Measurements from ENCODE around the gene ARTN.

ARTN gene

GRCh38 chr1:43969746-43970466, 36.3 kb downstream of the ARTN start, which contains the start of gene DPH2:
TSS of gene DPH2 (plus strand) at chr1:43970010. CDS start at chr1:43970176, 166 bp downstream.
- Histone ChIP-seq H2AFZ (ENCODE audit: low read length) (no peak within 1 kb of the TSS), H3F3A (ENCODE audit: insufficient read depth, low read length) (no peaks in the 10 kb centered on the region), H3K9me2 (ENCODE audit: low read depth, low read length) (no peaks in the 10 kb centered on the region), H3K27ac (ENCODE audit: low read depth, low read length, poor library complexity, severe bottlenecking) (no peak within 1 kb of the TSS), H3K27me3 (ENCODE audit: insufficient read depth, low read length) (no peaks in the 10 kb centered on the region), H4K20me1 (ENCODE audit: insufficient read depth, low read length) (no peaks in the 10 kb centered on the region), H3K9ac (ENCODE audit: low read length) (peak within 1 kb of the TSS; percentile 69), H3K79me2 (ENCODE audit: insufficient read depth, low read length) (no peaks in the 10 kb centered on the region), H3K4me1 (ENCODE audit: insufficient read depth, low read length, severe bottlenecking) (peaks cover 21% of the 10 kb centered on the region), H3K4me2 (ENCODE audit: low read length) (peak within 1 kb of the TSS; percentile 77), H3K36me3 (ENCODE audit: insufficient read depth, low read length) (peaks cover 25% of the 10 kb centered on the region), H3K4me3 (ENCODE audit: low read depth, low read length, poor library complexity, severe bottlenecking) (peak within 1 kb of the TSS; percentile 89), H3K9me3 (ENCODE audit: low read length) (no peaks in the 10 kb centered on the region)
- 0 out of 2 replicates have a peak, but pooled peaks have one; percentile 8 for TF ChIP-seq CTCF (IDR thresholded peaks at IDR 0.05; ENCODE audit: low read length)
- TF ChIP-seq EZH2 (IDR thresholded peaks at IDR 0.05; ENCODE audit: borderline replicate concordance, low read length): no peak

GRCh38 chr1:43970502-43970901, 36.9 kb downstream of the ARTN start:
- no peaks in the 10 kb centered on the region for H4K20me1 ChIP-seq (ENCODE audit: insufficient read depth, low read length)
- H3K4me3 ChIP-seq (ENCODE audit: low read depth, low read length, poor library complexity, severe bottlenecking): peak overlapping the region; percentile 89
- H3K9ac ChIP-seq (ENCODE audit: low read length): peak overlapping the region; percentile 69
- no peaks in the 10 kb centered on the region for H3K9me2 ChIP-seq (ENCODE audit: low read depth, low read length)
- H3K27me3 ChIP-seq (ENCODE audit: insufficient read depth, low read length): no peaks in the 10 kb centered on the region
- H3K79me2 ChIP-seq (ENCODE audit: insufficient read depth, low read length): no peaks in the 10 kb centered on the region
- no peak overlapping the region for H3K27ac ChIP-seq (ENCODE audit: low read depth, low read length, poor library complexity, severe bottlenecking)
- no peaks in the 10 kb centered on the region for H3K9me3 ChIP-seq (ENCODE audit: low read length)
- H2AFZ ChIP-seq (ENCODE audit: low read length): no peak overlapping the region
- peak overlapping the region; percentile 77 for H3K4me2 ChIP-seq (ENCODE audit: low read length)
- H3K4me1 ChIP-seq (ENCODE audit: insufficient read depth, low read length, severe bottlenecking): peaks cover 21% of the 10 kb centered on the region
- no peaks in the 10 kb centered on the region for H3F3A ChIP-seq (ENCODE audit: insufficient read depth, low read length)
- H3K36me3 ChIP-seq (ENCODE audit: insufficient read depth, low read length): peaks cover 25% of the 10 kb centered on the region
- TF ChIP-seq CTCF (IDR thresholded peaks at IDR 0.05; ENCODE audit: low read length) (no peak), EZH2 (IDR thresholded peaks at IDR 0.05; ENCODE audit: borderline replicate concordance, low read length) (no peak)

GRCh38 chr1:43970911-43971310, 37.3 kb downstream of the ARTN start:
- H3K79me2 ChIP-seq (ENCODE audit: insufficient read depth, low read length): no peaks in the 10 kb centered on the region
- peaks cover 25% of the 10 kb centered on the region for H3K4me1 ChIP-seq (ENCODE audit: insufficient read depth, low read length, severe bottlenecking)
- no peaks in the 10 kb centered on the region for H4K20me1 ChIP-seq (ENCODE audit: insufficient read depth, low read length)
- no peak overlapping the region for H2AFZ ChIP-seq (ENCODE audit: low read length)
- no peaks in the 10 kb centered on the region for H3K9me2 ChIP-seq (ENCODE audit: low read depth, low read length)
- TF ChIP-seq EZH2 (IDR thresholded peaks at IDR 0.05; ENCODE audit: borderline replicate concordance, low read length) (no peak), CTCF (IDR thresholded peaks at IDR 0.05; ENCODE audit: low read length) (no peak)
- no peaks in the 10 kb centered on the region for H3K27me3 ChIP-seq (ENCODE audit: insufficient read depth, low read length)
- H3K27ac ChIP-seq (ENCODE audit: low read depth, low read length, poor library complexity, severe bottlenecking): no peak overlapping the region
- no peaks in the 10 kb centered on the region for H3F3A ChIP-seq (ENCODE audit: insufficient read depth, low read length)
- peak overlapping the region; percentile 77 for H3K4me2 ChIP-seq (ENCODE audit: low read length)
- peak overlapping the region; percentile 69; the same call in 1 of the 2 replicates for H3K9ac ChIP-seq (ENCODE audit: low read length)
- peaks cover 27% of the 10 kb centered on the region for H3K36me3 ChIP-seq (ENCODE audit: insufficient read depth, low read length)
- H3K9me3 ChIP-seq (ENCODE audit: low read length): no peaks in the 10 kb centered on the region
- H3K4me3 ChIP-seq (ENCODE audit: low read depth, low read length, poor library complexity, severe bottlenecking): peak overlapping the region; percentile 89
